Spleen (tissue), 7 donors: ENCODE measurements around the gene PFDN5.

ENCODE experiments used
- POLR2A ChIP-seq, 3 donors: fragments of 450-650 bp; IDR thresholded peaks; one replicate each; pipeline ENCODE4 v1.5.1; 2017; ENCODE audit warnings: antibody characterized with exemption in 3 of 3, mild to moderate bottlenecking in 1 of 3
- POLR2AphosphoS5 ChIP-seq, 3 donors: sonication (generic); formaldehyde crosslinking; IDR thresholded peaks; one replicate each; pipeline ENCODE4 v1.5.1; 2017; ENCODE audit warnings: antibody characterized with exemption in 3 of 3
- TF ChIP-seq, protein P1 (sequence below), 11 experiments: fragments of 200-600 bp in 7 of 11; fragments of 450-650 bp in 4 of 11; sonication (generic) in 4 of 11; IDR thresholded peaks in 8 of 11; conservative IDR thresholded peaks in 3 of 11; 1 replicate in 7 of 11; 2 replicates in 4 of 11; pipeline versions ENCODE4 v1.4.0 to v1.8.0; 2016 to 2021; ENCODE audit warnings: antibody characterized with exemption in 11 of 11, inconsistent platforms in 4 of 11, mild to moderate bottlenecking in 1 of 11
- donor health status: DM: no; HTN: no; CAD: no; lungs with moderate emphysema.
- donor health status: DM: no; HTN: no; CAD: no.
- donor health status: DM: no; HTN: no; CAD: no.

- TF ChIP-seq POLR2AphosphoS5 (IDR thresholded peaks at IDR 0.05), result no peak
- TF ChIP-seq, protein P1, sequence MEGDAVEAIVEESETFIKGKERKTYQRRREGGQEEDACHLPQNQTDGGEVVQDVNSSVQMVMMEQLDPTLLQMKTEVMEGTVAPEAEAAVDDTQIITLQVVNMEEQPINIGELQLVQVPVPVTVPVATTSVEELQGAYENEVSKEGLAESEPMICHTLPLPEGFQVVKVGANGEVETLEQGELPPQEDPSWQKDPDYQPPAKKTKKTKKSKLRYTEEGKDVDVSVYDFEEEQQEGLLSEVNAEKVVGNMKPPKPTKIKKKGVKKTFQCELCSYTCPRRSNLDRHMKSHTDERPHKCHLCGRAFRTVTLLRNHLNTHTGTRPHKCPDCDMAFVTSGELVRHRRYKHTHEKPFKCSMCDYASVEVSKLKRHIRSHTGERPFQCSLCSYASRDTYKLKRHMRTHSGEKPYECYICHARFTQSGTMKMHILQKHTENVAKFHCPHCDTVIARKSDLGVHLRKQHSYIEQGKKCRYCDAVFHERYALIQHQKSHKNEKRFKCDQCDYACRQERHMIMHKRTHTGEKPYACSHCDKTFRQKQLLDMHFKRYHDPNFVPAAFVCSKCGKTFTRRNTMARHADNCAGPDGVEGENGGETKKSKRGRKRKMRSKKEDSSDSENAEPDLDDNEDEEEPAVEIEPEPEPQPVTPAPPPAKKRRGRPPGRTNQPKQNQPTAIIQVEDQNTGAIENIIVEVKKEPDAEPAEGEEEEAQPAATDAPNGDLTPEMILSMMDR (IDR thresholded peaks at IDR 0.05 in 8 of 11, conservative IDR thresholded peaks at IDR 0.05 in 3 of 11), result no peak
- TF ChIP-seq POLR2A (IDR thresholded peaks at IDR 0.05), result no peak
These were observed 48.6 kb downstream of the PFDN5 start for GRCh38 chr12:53343969-53344368.
